MM.1S (cell line): ENCODE results near the gene DIAPH3.

Experiments used
- DNase-seq: peaks from one replicate; pipeline ENCODE4 v3.0.0-alpha.2; 2015
- H2AFZ ChIP-seq: fragments of 300-600 bp; sonication (generic); 2 replicates; pipeline ENCODE4 v1.6.0; 2016; ENCODE audit warnings: antibody characterized with exemption, low read length
- H3F3A ChIP-seq: fragments of 300-600 bp; sonication (generic); 2 replicates; pipeline ENCODE4 v1.6.1; 2016; ENCODE audit warnings: mild to moderate bottlenecking, antibody characterized with exemption, low read length, moderate library complexity, mixed read lengths; ENCODE audit not compliant: insufficient read depth
- H3K27ac ChIP-seq: fragments of 300-600 bp; sonication (generic); 2 replicates; pipeline ENCODE4 v1.5.1; 2016; ENCODE audit warnings: mild to moderate bottlenecking, low read length
- H3K27me3 ChIP-seq: fragments of 300-600 bp; sonication (generic); replicated peaks from 2 replicates; pipeline ENCODE4 v1.6.0; 2016; ENCODE audit warnings: low read length; ENCODE audit not compliant: insufficient read depth
- H3K36me3 ChIP-seq: fragments of 300-600 bp; sonication (generic); replicated peaks from 2 replicates; pipeline ENCODE4 v1.6.1; 2016; ENCODE audit warnings: mild to moderate bottlenecking, low read length, mixed read lengths; ENCODE audit not compliant: insufficient read depth
- H3K4me1 ChIP-seq: fragments of 300-600 bp; sonication (generic); 2 replicates; pipeline ENCODE4 v1.6.1; 2016; ENCODE audit warnings: low read length, mixed read lengths
- H3K4me2 ChIP-seq: fragments of 300-600 bp; sonication (generic); 2 replicates; pipeline ENCODE4 v1.6.0; 2016; ENCODE audit warnings: low read depth, low read length
- H3K4me3 ChIP-seq: fragments of 300-600 bp; sonication (generic); 2 replicates; pipeline ENCODE4 v1.5.1; 2016; ENCODE audit warnings: low read length, mixed read lengths
- H3K79me2 ChIP-seq: fragments of 300-600 bp; sonication (generic); 2 replicates; pipeline ENCODE4 v1.6.1; 2016; ENCODE audit warnings: mixed run types, low read length, mixed read lengths
- H3K9ac ChIP-seq: fragments of 300-600 bp; sonication (generic); 2 replicates; pipeline ENCODE4 v1.6.1; 2016; ENCODE audit warnings: low read length, mixed read lengths
- H3K9me2 ChIP-seq: fragments of 300-600 bp; sonication (generic); replicated peaks from 2 replicates; pipeline ENCODE4 v1.6.1; 2016; ENCODE audit warnings: mild to moderate bottlenecking, low read length, mixed read lengths; ENCODE audit not compliant: insufficient read depth
- H3K9me3 ChIP-seq: fragments of 300-600 bp; sonication (generic); replicated peaks from 2 replicates; pipeline ENCODE4 v1.6.1; 2016; ENCODE audit warnings: mild to moderate bottlenecking, low read length, mixed read lengths; ENCODE audit not compliant: insufficient read depth
- H4K20me1 ChIP-seq: fragments of 300-600 bp; sonication (generic); 2 replicates; pipeline ENCODE4 v1.6.1; 2016; ENCODE audit warnings: mild to moderate bottlenecking, low read length, moderate library complexity, mixed read lengths; ENCODE audit not compliant: insufficient read depth
- CTCF ChIP-seq: fragments of 300-600 bp; sonication (generic); IDR thresholded peaks from 2 replicates; pipeline ENCODE4 v1.5.1; 2016; ENCODE audit warnings: antibody characterized with exemption, low read length, mixed read lengths
- EZH2 ChIP-seq: fragments of 300-600 bp; sonication (generic); optimal IDR thresholded peaks from 2 replicates; pipeline ENCODE3; 2017; ENCODE audit warnings: low read depth, mild to moderate bottlenecking, antibody characterized with exemption, low read length, mixed read lengths
- EZH2phosphoT487 ChIP-seq: fragments of 300-600 bp; sonication (generic); IDR thresholded peaks from 2 replicates; pipeline ENCODE4 v1.6.1; 2018; ENCODE audit warnings: antibody characterized with exemption, low read length

Gene DIAPH3

DNA sequence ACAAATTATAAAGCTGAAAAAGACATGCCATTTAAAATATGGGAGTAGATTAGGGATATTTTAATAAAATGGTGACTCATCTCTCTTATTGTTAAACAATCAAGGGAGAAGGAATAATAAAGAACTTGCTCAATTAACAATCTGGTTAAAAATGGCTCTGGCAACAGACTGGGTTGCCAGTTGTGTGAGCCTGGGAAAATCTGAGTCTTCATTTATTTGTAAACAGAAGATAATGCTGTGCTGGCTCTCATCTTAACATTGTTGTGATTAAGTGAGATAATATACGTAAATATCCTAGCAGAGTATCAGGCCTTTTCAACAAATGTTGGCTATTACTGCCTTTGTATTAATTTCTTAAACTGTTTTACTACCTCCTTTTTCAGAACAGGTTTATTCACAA is 453.3 kb downstream of the DIAPH3 start:
- no peak overlapping the region for H3K4me3 ChIP-seq
- no peaks in the 10 kb centered on the region for H4K20me1 ChIP-seq
- H3K79me2 ChIP-seq = no peaks in the 10 kb centered on the region
- H2AFZ ChIP-seq = no peak overlapping the region
- H3K4me1 ChIP-seq = no peaks in the 10 kb centered on the region
- H3K9ac ChIP-seq = no peak overlapping the region
- H3K36me3 ChIP-seq = no peaks in the 10 kb centered on the region
- no peak overlapping the region for H3K4me2 ChIP-seq
- H3K9me2 ChIP-seq = no peaks in the 10 kb centered on the region
- H3K27ac ChIP-seq = no peak overlapping the region
- H3K27me3 ChIP-seq = no peaks in the 10 kb centered on the region
- DNase-seq = no peak
- no peaks in the 10 kb centered on the region for H3F3A ChIP-seq
- no peaks in the 10 kb centered on the region for H3K9me3 ChIP-seq
- TF ChIP-seq EZH2phosphoT487 (no peak), EZH2 (no peak), CTCF (no peak)

- H2AFZ ChIP-seq = no peak overlapping the region
- DNase-seq = no peak
- TF ChIP-seq EZH2phosphoT487 (no peak), EZH2 (no peak), CTCF (no peak)
- H3K9me2 ChIP-seq = no peaks in the 10 kb centered on the region
- no peaks in the 10 kb centered on the region for H3K9me3 ChIP-seq
- H3K79me2 ChIP-seq = no peaks in the 10 kb centered on the region
- no peaks in the 10 kb centered on the region for H3F3A ChIP-seq
- no peak overlapping the region for H3K9ac ChIP-seq
- no peak overlapping the region for H3K4me3 ChIP-seq
- H3K27ac ChIP-seq = no peak overlapping the region
- H3K36me3 ChIP-seq = no peaks in the 10 kb centered on the region
- H3K4me2 ChIP-seq = peak overlapping the region; percentile 18; the same call in 1 of the 2 replicates
- H3K27me3 ChIP-seq = no peaks in the 10 kb centered on the region
- H4K20me1 ChIP-seq = no peaks in the 10 kb centered on the region
- no peaks in the 10 kb centered on the region for H3K4me1 ChIP-seq
Measured at GRCh38 chr13:59706101-59706976, 457.4 kb downstream of the DIAPH3 start.

GRCh38 chr13:59702269-59702668 is 461.5 kb downstream of the DIAPH3 start:
- no peaks in the 10 kb centered on the region for H4K20me1 ChIP-seq
- no peaks in the 10 kb centered on the region for H3K27me3 ChIP-seq
- H3K36me3 ChIP-seq = no peaks in the 10 kb centered on the region
- no peak for TF ChIP-seq CTCF
- no peak for TF ChIP-seq EZH2
- no peak for TF ChIP-seq EZH2phosphoT487
- no peaks in the 10 kb centered on the region for H3K4me1 ChIP-seq
- DNase-seq = no peak
- H3F3A ChIP-seq = no peaks in the 10 kb centered on the region
- H3K4me2 ChIP-seq = no peak overlapping the region
- no peak overlapping the region for H3K9ac ChIP-seq
- H3K9me2 ChIP-seq = no peaks in the 10 kb centered on the region
- H3K9me3 ChIP-seq = no peaks in the 10 kb centered on the region
- no peak overlapping the region for H3K27ac ChIP-seq
- H3K79me2 ChIP-seq = no peaks in the 10 kb centered on the region
- no peak overlapping the region for H3K4me3 ChIP-seq
- H2AFZ ChIP-seq = no peak overlapping the region
